HCT116 (cell line): Measurements from ENCODE around the gene SAP30L. TPM values are rescaled to one million over a fixed set of nuclear protein-coding genes. Genes with fewer than 3 reads are reported as not detected.

Source experiments
- ATAC-seq: fragments of 200-7000 bp; cut with Tn5 transposase; 2 replicates; pipeline ENCODE4 v1.9.1; 2020; ENCODE audit warnings: mild to moderate bottlenecking, moderate library complexity
- BruUV-seq: library from RNA; stranded (reverse); fragments of 400-500 nt; replicated peaks from 2 replicates; lab custom pipeline; 2021; lab: Mats Ljungman, UMichigan
- CTCF ChIA-PET: fragments of 300-600 bp; sonication (Branson Sonifier 250); formaldehyde crosslinking; loops from one replicate; lab custom pipeline; 2021; ENCODE audit warnings: antibody characterized with exemption; lab: Charles Lee
- POLR2A ChIA-PET: fragments of 300-600, 350-600 bp; sonication (Branson Sonifier 250); formaldehyde crosslinking; loops from one replicate; lab custom pipeline; 2021; ENCODE audit warnings: antibody characterized with exemption; lab: Charles Lee
- RAD21 ChIA-PET, 2 experiments: fragments of 300-600 bp; sonication (Branson Sonifier 250); formaldehyde crosslinking; loops; one replicate each; lab custom pipeline; 2023; ENCODE audit warnings: low total read pairs in 2 of 2; ENCODE audit not compliant: uncharacterized antibody in 2 of 2, unreplicated experiment in 2 of 2, low non-redundant PET in 1 of 2; lab: Charles Lee
- DNase-seq: peaks from one replicate; pipeline ENCODE4 v3.0.0-alpha.2; 2010; ENCODE audit warnings: low read depth, low spot score
- H2AFZ ChIP-seq: fragments of 200-600 bp; shearing (Covaris generic), sonication (generic); 2 replicates; pipeline ENCODE4 v1.6.1; 2017; ENCODE audit warnings: low read depth, mixed run types, mixed read lengths, antibody characterized with exemption, low read length; ENCODE audit not compliant: poor library complexity, severe bottlenecking
- H3K27ac ChIP-seq: 2 replicates; pipeline ENCODE4 v1.5.1; 2012; ENCODE audit warnings: low read depth, low read length
- H3K27me3 ChIP-seq: fragments of 200-600 bp; sonication (generic); 2 replicates; pipeline ENCODE4 v1.6.1; 2016; ENCODE audit warnings: mixed run types, low read length, mixed read lengths; ENCODE audit not compliant: insufficient read depth
- H3K36me3 ChIP-seq, 2 experiments: fragments of 200-500 bp in 1 of 2; fragments of 200-600 bp in 1 of 2; sonication (Bioruptor generic) in 1 of 2; sonication (generic) in 1 of 2; 2 replicates each; pipeline versions ENCODE4 v1.5.1 to v1.6.1; 2014 to 2016; ENCODE audit warnings: low read length in 2 of 2, inconsistent platforms in 1 of 2, mixed read lengths in 1 of 2, mixed run types in 1 of 2; ENCODE audit not compliant: insufficient read depth in 2 of 2, control insufficient read depth in 1 of 2
- H3K4me1 ChIP-seq, 2 experiments: fragments of 200-600 bp in 1 of 2; sonication (generic) in 1 of 2; 2 replicates each; pipeline versions ENCODE4 v1.5.1 to v1.6.1; 2012 to 2017; ENCODE audit warnings: low read length in 2 of 2, inconsistent platforms in 1 of 2, mild to moderate bottlenecking in 1 of 2, mixed read lengths in 1 of 2, mixed run types in 1 of 2, moderate library complexity in 1 of 2; ENCODE audit not compliant: insufficient read depth in 2 of 2, control insufficient read depth in 1 of 2
- H3K4me2 ChIP-seq: fragments of 200-600 bp; sonication (generic); 2 replicates; pipeline ENCODE4 v1.6.1; 2017; ENCODE audit warnings: mixed run types, low read length, mixed read lengths
- H3K4me3 ChIP-seq, 2 experiments: fragments of 200-600 bp in 1 of 2; sonication (generic) in 1 of 2; replicated peaks in 1 of 2; 2 replicates each; pipeline ENCODE4 v1.5.1; 2011 to 2016; ENCODE audit warnings: low read length in 2 of 2, control low read depth in 1 of 2, low read depth in 1 of 2, mild to moderate bottlenecking in 1 of 2, mixed read lengths in 1 of 2, mixed run types in 1 of 2
- H3K79me2 ChIP-seq: fragments of 200-600 bp; sonication (generic); 2 replicates; pipeline ENCODE4 v1.6.1; 2017; ENCODE audit warnings: mild to moderate bottlenecking, mixed run types, low read length, moderate library complexity, mixed read lengths; ENCODE audit not compliant: insufficient read depth
- H3K9ac ChIP-seq: fragments of 200-600 bp; sonication (generic); 2 replicates; pipeline ENCODE4 v1.6.1; 2016; ENCODE audit warnings: low read length, mixed read lengths
- H3K9me2 ChIP-seq: fragments of 200-600 bp; sonication (generic), shearing (Covaris generic); 2 replicates; pipeline ENCODE4 v1.6.1; 2017; ENCODE audit warnings: mixed run types, mild to moderate bottlenecking, moderate library complexity; ENCODE audit not compliant: insufficient read depth
- H3K9me3 ChIP-seq, 2 experiments: fragments of 200-500 bp in 1 of 2; fragments of 200-600 bp in 1 of 2; sonication (Bioruptor generic) in 1 of 2; sonication (generic) in 1 of 2; 2 replicates each; pipeline ENCODE4 v1.6.1; 2014 to 2017; ENCODE audit warnings: low read length in 2 of 2, mixed read lengths in 2 of 2, inconsistent platforms in 1 of 2, low read depth in 1 of 2, mild to moderate bottlenecking in 1 of 2, mixed run types in 1 of 2, moderate library complexity in 1 of 2; ENCODE audit not compliant: control insufficient read depth in 1 of 2, insufficient read depth in 1 of 2
- H4K20me1 ChIP-seq: fragments of 200-600 bp; sonication (generic), shearing (Covaris generic); 2 replicates; pipeline ENCODE4 v1.6.1; 2017; ENCODE audit warnings: mixed run types, mild to moderate bottlenecking, moderate library complexity; ENCODE audit not compliant: insufficient read depth
- CEBPB ChIP-seq: IDR thresholded peaks from 2 replicates; pipeline ENCODE4 v1.6.1; 2012; ENCODE audit warnings: low read depth
- EGR1 ChIP-seq: IDR thresholded peaks from 2 replicates; pipeline ENCODE4 v1.6.1; 2012; ENCODE audit warnings: low read depth
- ELF1 ChIP-seq: IDR thresholded peaks from 2 replicates; pipeline ENCODE4 v1.6.1; 2012; ENCODE audit warnings: low read depth, borderline replicate concordance
- EZH2phosphoT487 ChIP-seq: fragments of 200-600 bp; IDR thresholded peaks from 2 replicates; pipeline ENCODE4 v1.6.1; 2018; ENCODE audit warnings: antibody characterized with exemption, borderline replicate concordance
- FOSL1 ChIP-seq: IDR thresholded peaks from 2 replicates; pipeline ENCODE4 v1.6.1; 2012; ENCODE audit warnings: low read depth
- POLR2A ChIP-seq: IDR thresholded peaks from 2 replicates; pipeline ENCODE4 v1.7.0; 2011; ENCODE audit warnings: borderline replicate concordance; ENCODE audit not compliant: insufficient read depth, insufficient read length; ENCODE audit errors: extremely low read depth
- RAD21 ChIP-seq: IDR thresholded peaks from 2 replicates; pipeline ENCODE4 v1.6.1; 2012; ENCODE audit warnings: low read depth, mild to moderate bottlenecking
- SRF ChIP-seq: IDR thresholded peaks from 2 replicates; pipeline ENCODE4 v1.6.1; 2012; ENCODE audit warnings: low read depth
- TCF7L2 ChIP-seq: IDR thresholded peaks from 2 replicates; pipeline ENCODE4 v1.7.0; 2011; ENCODE audit warnings: borderline replicate concordance, inconsistent platforms; ENCODE audit not compliant: insufficient read depth, insufficient read length; ENCODE audit errors: extremely low read depth
- intact Hi-C: fragments of 100-400 bp; cut with micrococcal nuclease; formaldehyde crosslinking; loops from 2 replicates; pipeline ENCODE4 v1.10.0; 2022
- total RNA-seq: library from RNA; stranded (reverse); gene quantifications from one replicate; pipeline ENCODE4 v1.2.1, GENCODE V29; 2021; ENCODE audit not compliant: unreplicated experiment

Gene SAP30L
- total RNA-seq, 1 experiment from 2014 or later, result 25.5 TPM

GRCh38 chr5:154410008-154410407 is 35.8 kb upstream of the SAP30L start:
- intact Hi-C loops, result no loop called here
- Histone ChIP-seq H3K9ac (no peak overlapping the region), H2AFZ (no peak overlapping the region), H3K27ac (no peak overlapping the region), H3K4me2 (no peak overlapping the region)
- CTCF ChIA-PET, result interaction anchor here (1.1 kb wide), 1 partner anchor 338 kb away, joined by 3 read pairs; no protein-coding TSS in a partner anchor
- TF ChIP-seq RAD21, result no peak
- no peak for TF ChIP-seq POLR2A
- TF ChIP-seq CEBPB, result no peak
- TF ChIP-seq EGR1, result no peak
- no peak for TF ChIP-seq TCF7L2
- TF ChIP-seq, all 23 proteins: peak for 0
- Histone ChIP-seq H3K36me3 (no peaks in the 10 kb centered on the region), H3K4me3 (no peak overlapping the region), H3K9me2 (no peaks in the 10 kb centered on the region), H3K27me3 (no peaks in the 10 kb centered on the region), H3K9me3 (no peaks in the 10 kb centered on the region), H4K20me1 (no peaks in the 10 kb centered on the region), H3K4me1 (peaks cover 8 to 19% of the 10 kb centered on the region in 2 experiments; a peak in 3 of 4 replicates), H3K79me2 (no peaks in the 10 kb centered on the region)
- no peak for ATAC-seq
- ChIA-PET POLR2A (no interaction called here), RAD21 (no interaction called here)
- BruUV-seq, result no TSS peak
- DNase-seq, result no peak

- H3K4me2 ChIP-seq, result no peak overlapping the region
Measured at GRCh38 chr5:154410786-154411185, 35.0 kb upstream of the SAP30L start.

More at GRCh38 chr5:154410786-154411185, 35.0 kb upstream of the SAP30L start:
- Histone ChIP-seq H4K20me1 (no peaks in the 10 kb centered on the region), H3K27ac (no peak overlapping the region), H3K79me2 (no peaks in the 10 kb centered on the region), H3K4me1 (peaks cover 4 to 12% of the 10 kb centered on the region in 2 experiments; a peak in 3 of 4 replicates)
- no peak for ATAC-seq
- ChIA-PET POLR2A (no interaction called here), CTCF (no interaction called here)
- intact Hi-C loops, result no loop called here
- TF ChIP-seq TCF7L2 (no peak), ELF1 (no peak), EZH2phosphoT487 (no peak), FOSL1 (no peak), SRF (no peak)
- TF ChIP-seq, all 23 proteins: peak for 0
- H3K4me3 ChIP-seq, result no peak overlapping the region
- no peak overlapping the region for H3K9ac ChIP-seq
- DNase-seq, result no peak
- no peak overlapping the region for H2AFZ ChIP-seq
- no peaks in the 10 kb centered on the region for H3K9me3 ChIP-seq
- H3K36me3 ChIP-seq, result no peaks in the 10 kb centered on the region
- no peaks in the 10 kb centered on the region for H3K27me3 ChIP-seq
- RAD21 ChIA-PET, result no interaction called here
- no TSS peak for BruUV-seq
- H3K9me2 ChIP-seq, result no peaks in the 10 kb centered on the region
